H1 (cell line): ENCODE results near the gene C14orf132.

Source experiments
- CTCF ChIP-seq, 3 experiments: IDR thresholded peaks; 1 replicate in 2 of 3; 2 replicates in 1 of 3; pipeline versions ENCODE4 v1.5.1 to v1.6.1; 2011; ENCODE audit warnings: low read length in 3 of 3, mild to moderate bottlenecking in 3 of 3, inconsistent platforms in 2 of 3, low read depth in 1 of 3, moderate library complexity in 1 of 3; ENCODE audit not compliant: insufficient read depth in 1 of 3; ENCODE audit errors: control extremely low read depth in 1 of 3
- KDM4A ChIP-seq: IDR thresholded peaks from one replicate; pipeline ENCODE4 v1.7.1; 2012; ENCODE audit warnings: low read depth, mild to moderate bottlenecking, moderate library complexity, low read length, inconsistent platforms; ENCODE audit not compliant: severe bottlenecking
- NANOG ChIP-seq: IDR thresholded peaks from 2 replicates; pipeline ENCODE4 v1.6.1; 2011; ENCODE audit warnings: low read length, low read depth, mild to moderate bottlenecking, inconsistent platforms; ENCODE audit not compliant: insufficient read depth, poor library complexity, severe bottlenecking
- POLR2AphosphoS5 ChIP-seq: IDR thresholded peaks from 2 replicates; pipeline ENCODE4 v1.6.1; 2011; ENCODE audit warnings: low read depth, low read length
- SUZ12 ChIP-seq: fragments of 200-600 bp; sonication (generic); IDR thresholded peaks from 2 replicates; pipeline ENCODE4 v1.6.1; 2012; ENCODE audit warnings: mild to moderate bottlenecking, inconsistent platforms, low read length, moderate library complexity, mixed read lengths
- USF2 ChIP-seq: IDR thresholded peaks from 2 replicates; pipeline ENCODE4 v1.6.1; 2011; ENCODE audit warnings: low read length, improper control_type of control experiment
- ZNF274 ChIP-seq: IDR thresholded peaks from 2 replicates; pipeline ENCODE4 v1.7.0; 2012; ENCODE audit warnings: low read length, borderline replicate concordance; ENCODE audit errors: extremely low read depth

GRCh38 chr14:96130391-96130790 is 91.2 kb downstream of the C14orf132 start:
- TF ChIP-seq NANOG, result no peak
- no peak for TF ChIP-seq ZNF274
- TF ChIP-seq CTCF (IDR thresholded peaks at IDR 0.05; ENCODE audit: control extremely low read depth in 1 of 3, insufficient read depth in 1 of 3, low read depth in 1 of 3, low read length in 3 of 3), result no peak
- TF ChIP-seq SUZ12, result no peak
- no peak for TF ChIP-seq POLR2AphosphoS5
- no peak for TF ChIP-seq USF2
- TF ChIP-seq KDM4A, result no peak
